ENCODE results near the gene GATAD2A. TPM values are rescaled to one million over a fixed set of nuclear protein-coding genes. Genes with fewer than 3 reads are reported as not detected.
A peak's percentile ranks its signal among the peaks of the same experiment; 100 is the strongest.
"Not testable (repeated sequence)": the region's sequence is repeated elsewhere in the genome, so short reads cannot be mapped to it uniquely, and the experiment has no call there.

Gene GATAD2A
- total and polyA plus RNA-seq, 7 donors = 18.5 to 65.9 (median 43.4) TPM

DNA sequence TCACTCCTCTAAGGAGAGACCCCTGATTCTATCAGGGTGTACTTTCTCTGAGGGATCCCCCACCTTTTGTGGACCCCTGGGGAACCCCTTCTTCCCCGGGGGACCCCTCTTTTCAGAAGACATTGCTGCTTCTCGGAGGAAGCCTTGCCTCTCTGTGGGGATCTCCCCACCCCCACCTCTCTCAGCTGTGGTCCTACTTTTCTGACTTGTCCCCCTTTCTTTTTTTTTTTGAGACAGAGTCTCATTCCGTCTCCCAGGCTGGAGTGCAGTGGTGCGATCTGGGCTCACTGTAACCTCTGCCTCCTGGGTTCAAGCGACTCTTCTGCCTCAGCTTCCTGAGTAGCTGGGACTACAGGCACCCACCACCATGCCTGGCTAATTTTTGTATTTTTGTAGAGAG, 18.4 kb upstream of the GATAD2A start:
- WGBS, 3 donors = 81 to 84% (median 83%) methylated on average over 5 of the region's 5 CpGs
- no peak overlapping the region for H3K27ac ChIP-seq
- intact Hi-C loops (cut with DNase I) = no loop called here

DNA sequence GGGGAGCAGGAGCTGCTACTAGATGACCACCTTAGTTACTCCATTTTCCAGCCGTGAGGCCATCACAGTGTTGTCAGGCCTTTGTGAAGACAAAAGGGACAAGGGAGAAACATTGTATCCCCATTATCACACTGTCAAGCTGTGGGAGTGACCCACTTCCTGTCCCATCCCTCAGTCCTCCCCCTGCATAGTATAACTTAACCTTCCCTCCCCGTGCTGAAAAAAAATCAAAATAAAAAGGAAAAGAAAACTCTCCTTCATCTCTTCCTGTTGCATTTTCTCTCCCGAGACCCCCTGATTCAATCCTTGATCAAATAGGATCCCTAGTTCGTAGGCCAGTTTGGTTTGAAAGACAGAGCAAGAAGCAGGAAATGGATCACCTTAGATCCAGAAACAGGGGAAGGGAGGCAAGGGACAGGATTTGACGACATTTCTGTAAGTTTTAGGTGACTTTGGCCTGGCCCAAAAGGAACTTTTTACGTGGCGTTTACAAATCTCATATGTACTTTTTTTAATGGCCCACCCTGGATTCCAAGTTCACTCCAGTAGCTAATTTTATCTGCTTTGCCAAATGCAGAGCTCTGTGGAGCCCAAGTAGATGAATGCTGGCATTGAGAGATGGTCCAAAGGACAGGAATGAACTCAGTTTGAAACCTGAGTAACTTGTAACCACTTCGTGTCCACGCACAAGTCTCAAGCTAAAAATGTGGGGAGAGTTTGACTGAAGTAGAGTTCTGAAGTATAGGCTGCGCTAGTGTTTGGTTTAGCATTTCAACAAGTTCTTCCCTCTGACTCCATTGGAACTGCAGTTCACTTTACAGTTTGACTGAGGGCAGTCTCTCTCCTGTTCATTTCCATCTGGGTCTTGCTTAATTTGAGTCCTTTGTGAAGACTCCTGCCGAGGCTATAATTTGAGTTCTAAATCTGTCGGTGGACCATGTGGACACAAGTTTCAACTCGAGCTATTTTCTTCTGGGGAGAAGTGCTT, 16.6 kb upstream of the GATAD2A start:
- H3K27me3 ChIP-seq (ENCODE audit: insufficient read depth in 3 of 3, low read length in 2 of 3) = no peaks in the 10 kb centered on the region
- H3K9me3 ChIP-seq = no peaks in the 10 kb centered on the region
- H3K4me3 ChIP-seq = peak overlapping the region; percentile 4
- intact Hi-C loops (cut with DNase I) = no loop called here
- 25 to 26% (median 25%) methylated on average over 13 of the region's 13 CpGs for WGBS, 3 donors
- TF ChIP-seq, protein P1, sequence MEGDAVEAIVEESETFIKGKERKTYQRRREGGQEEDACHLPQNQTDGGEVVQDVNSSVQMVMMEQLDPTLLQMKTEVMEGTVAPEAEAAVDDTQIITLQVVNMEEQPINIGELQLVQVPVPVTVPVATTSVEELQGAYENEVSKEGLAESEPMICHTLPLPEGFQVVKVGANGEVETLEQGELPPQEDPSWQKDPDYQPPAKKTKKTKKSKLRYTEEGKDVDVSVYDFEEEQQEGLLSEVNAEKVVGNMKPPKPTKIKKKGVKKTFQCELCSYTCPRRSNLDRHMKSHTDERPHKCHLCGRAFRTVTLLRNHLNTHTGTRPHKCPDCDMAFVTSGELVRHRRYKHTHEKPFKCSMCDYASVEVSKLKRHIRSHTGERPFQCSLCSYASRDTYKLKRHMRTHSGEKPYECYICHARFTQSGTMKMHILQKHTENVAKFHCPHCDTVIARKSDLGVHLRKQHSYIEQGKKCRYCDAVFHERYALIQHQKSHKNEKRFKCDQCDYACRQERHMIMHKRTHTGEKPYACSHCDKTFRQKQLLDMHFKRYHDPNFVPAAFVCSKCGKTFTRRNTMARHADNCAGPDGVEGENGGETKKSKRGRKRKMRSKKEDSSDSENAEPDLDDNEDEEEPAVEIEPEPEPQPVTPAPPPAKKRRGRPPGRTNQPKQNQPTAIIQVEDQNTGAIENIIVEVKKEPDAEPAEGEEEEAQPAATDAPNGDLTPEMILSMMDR (IDR thresholded peaks at IDR 0.05) = no peak
- H3K4me1 ChIP-seq = peaks cover 43% of the 10 kb centered on the region
- peak overlapping the region; percentile 57 for H3K27ac ChIP-seq
- ATAC-seq (peak in 1 of 4 donors; percentile 6), DNase-seq (no peak)
- no peaks in the 10 kb centered on the region for H3K36me3 ChIP-seq (ENCODE audit: insufficient read depth in 1 of 2, low read depth in 1 of 2)

More for the DNA sequence above, 18.4 kb upstream of the GATAD2A start:
- H3K4me1 ChIP-seq = peaks cover 43% of the 10 kb centered on the region
- no peaks in the 10 kb centered on the region for H3K36me3 ChIP-seq (ENCODE audit: insufficient read depth in 1 of 2, low read depth in 1 of 2)
- no peak for DNase-seq
- peak overlapping the region; percentile 92 for H3K4me3 ChIP-seq
- no peaks in the 10 kb centered on the region for H3K27me3 ChIP-seq (ENCODE audit: insufficient read depth in 3 of 3, low read length in 2 of 3)
- H3K9me3 ChIP-seq = no peaks in the 10 kb centered on the region
- no peak for ATAC-seq
- TF ChIP-seq, protein P1 (IDR thresholded peaks at IDR 0.05) = no peak

DNA sequence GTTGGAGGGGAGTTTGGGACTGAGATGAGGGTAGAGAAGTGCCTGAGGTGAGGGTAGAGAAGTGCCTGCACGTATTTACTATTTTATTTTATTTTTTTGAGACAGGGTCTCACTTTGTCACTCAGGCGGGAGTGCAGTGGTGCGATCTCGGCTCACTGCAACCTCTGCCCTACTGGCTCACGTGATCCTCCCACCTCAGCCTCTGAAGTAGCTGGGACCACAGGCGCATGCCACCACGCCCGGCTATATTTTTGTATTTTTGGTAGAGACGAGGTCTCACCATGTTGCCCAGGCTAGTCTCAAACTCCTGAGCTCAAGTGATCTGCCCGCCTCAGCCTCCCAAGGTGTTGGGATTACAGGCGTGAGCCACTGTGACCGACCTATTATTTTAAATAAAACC, 15.8 kb upstream of the GATAD2A start:
- H3K27me3 ChIP-seq (ENCODE audit: insufficient read depth in 3 of 3, low read length in 2 of 3); intact Hi-C loops (cut with DNase I): not testable (repeated sequence)

DNA sequence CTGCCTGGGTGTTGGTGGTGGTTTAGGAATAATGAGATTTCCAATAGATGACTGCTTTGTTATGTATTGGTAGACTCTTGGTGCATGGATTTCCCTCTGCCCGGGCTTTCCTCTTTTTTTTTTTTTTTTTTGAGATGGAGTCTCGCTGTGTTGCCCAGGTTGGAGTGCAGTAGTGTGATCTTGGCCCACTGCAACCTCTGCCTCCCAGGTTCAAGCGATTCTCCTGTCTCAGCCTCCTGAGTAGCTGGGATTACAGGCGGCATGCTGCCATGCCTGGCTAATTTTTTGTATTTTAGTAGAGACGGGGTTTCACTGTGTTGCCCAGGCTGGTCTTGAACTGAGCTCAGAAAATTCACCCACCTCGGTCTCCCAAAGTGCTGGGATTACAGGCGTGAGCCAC, 11.1 kb upstream of the GATAD2A start:
- H3K27me3 ChIP-seq (ENCODE audit: insufficient read depth in 3 of 3, low read length in 2 of 3) = not testable (repeated sequence)

More for the DNA sequence above, 15.8 kb upstream of the GATAD2A start:
- H3K9me3 ChIP-seq; H3K36me3 ChIP-seq (ENCODE audit: insufficient read depth in 1 of 2, low read depth in 1 of 2); DNase-seq; H3K4me3 ChIP-seq; ATAC-seq: not testable (repeated sequence)
- WGBS, 3 donors = 86 to 89% (median 89%) methylated on average over 12 of the region's 12 CpGs
- H3K4me1 ChIP-seq = peaks cover 39% of the 10 kb centered on the region
- peak overlapping the region; percentile 57 for H3K27ac ChIP-seq

DNA sequence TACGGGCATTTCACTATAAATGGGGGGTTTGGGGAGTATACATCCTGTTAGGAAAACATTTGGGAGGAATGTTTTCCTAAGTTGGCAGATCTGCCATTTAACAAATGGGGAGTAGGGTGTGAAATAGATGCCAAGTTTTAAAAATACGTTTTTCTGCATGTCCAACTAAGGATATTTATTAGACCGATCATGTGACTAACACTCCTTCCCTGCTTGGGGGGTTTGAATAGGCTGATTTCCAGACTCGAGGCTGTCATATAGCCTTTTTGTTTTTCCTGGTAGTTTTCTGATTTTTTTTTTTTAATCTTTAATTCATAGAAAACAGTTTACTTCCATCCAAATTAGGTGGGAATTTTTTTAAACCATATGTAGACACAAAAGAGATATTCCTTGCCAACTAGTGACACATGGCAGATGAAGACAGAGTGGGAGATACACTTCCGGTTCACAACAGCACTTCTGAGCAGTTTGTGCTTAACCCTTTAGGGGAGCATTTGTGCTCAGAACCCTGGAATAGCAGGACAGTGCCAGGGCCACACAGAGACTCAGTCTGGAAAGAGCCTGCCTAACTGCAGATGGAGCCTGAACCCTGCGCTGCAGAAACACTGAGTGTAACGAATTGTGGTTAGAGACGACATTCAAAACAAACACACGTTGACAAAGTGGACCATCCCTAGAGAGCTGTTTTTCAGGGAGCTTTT, 5.6 kb upstream of the GATAD2A start:
- Histone ChIP-seq H3K36me3 (ENCODE audit: insufficient read depth in 1 of 2, low read depth in 1 of 2) (no peaks in the 10 kb centered on the region), H3K4me3 (no peak overlapping the region), H3K4me1 (peaks cover 36% of the 10 kb centered on the region), H3K27me3 (ENCODE audit: insufficient read depth in 3 of 3, low read length in 2 of 3) (peaks cover 0 to 1% (median 0%) of the 10 kb centered on the region in 3 donors), H3K27ac (no peak overlapping the region), H3K9me3 (no peaks in the 10 kb centered on the region)
- ATAC-seq (no peak), DNase-seq (no peak)
- 29 to 34% (median 33%) methylated on average over 9 of the region's 9 CpGs for WGBS, 3 donors
- TF ChIP-seq, protein P1 (IDR thresholded peaks at IDR 0.05) = peak; percentile 8
- intact Hi-C loops (cut with DNase I) = no loop called here

More for the DNA sequence above, 11.1 kb upstream of the GATAD2A start:
- H3K9me3 ChIP-seq; H3K27ac ChIP-seq; H3K4me3 ChIP-seq; intact Hi-C loops (cut with DNase I); ATAC-seq; DNase-seq; H3K36me3 ChIP-seq (ENCODE audit: insufficient read depth in 1 of 2, low read depth in 1 of 2): not testable (repeated sequence)
- 90 to 91% (median 90%) methylated on average over 7 of the region's 7 CpGs for WGBS, 3 donors
- peaks cover 14% of the 10 kb centered on the region for H3K4me1 ChIP-seq

All from psoas muscle (tissue), 8 donors.